GM19455 (cell line): Measurements from ENCODE around the gene SPDYE6.
"Not testable (repeated sequence)": the region's sequence is repeated elsewhere in the genome, so short reads cannot be mapped to it uniquely, and the experiment has no call there.

Source experiments
- ATAC-seq: cut with Tn5 transposase; IDR thresholded peaks from one replicate; pipeline ENCODE4 v1.9.1; 2021; ENCODE audit not compliant: unreplicated experiment

The SPDYE6 gene

GRCh38 chr7:102318482-102318971, 37.7 kb downstream of the SPDYE6 start:
- no peak for ATAC-seq

- ATAC-seq, result no peak
Measured at GRCh38 chr7:102317231-102318059, 38.8 kb downstream of the SPDYE6 start.

- ATAC-seq, result no peak
Measured at GRCh38 chr7:102313997-102314780, 42.1 kb downstream of the SPDYE6 start.

GRCh38 chr7:102312317-102312716, 43.9 kb downstream of the SPDYE6 start:
- no peak for ATAC-seq

GRCh38 chr7:102310414-102310815, 45.8 kb downstream of the SPDYE6 start:
- no peak for ATAC-seq

- ATAC-seq, result peak; percentile 73
Measured at GRCh38 chr7:102306916-102307677, 49.1 kb downstream of the SPDYE6 start.

- peak; percentile 49 for ATAC-seq
Measured at GRCh38 chr7:102305414-102306268, 50.6 kb downstream of the SPDYE6 start.

- no peak for ATAC-seq
Measured at GRCh38 chr7:102304668-102305067, 51.6 kb downstream of the SPDYE6 start.

- ATAC-seq, result no peak
Measured at GRCh38 chr7:102303669-102304422, 52.4 kb downstream of the SPDYE6 start.

- ATAC-seq, result no peak
Measured at GRCh38 chr7:102302025-102302424, 54.2 kb downstream of the SPDYE6 start.

GRCh38 chr7:102301367-102301766, 54.9 kb downstream of the SPDYE6 start:
- not testable (repeated sequence) for ATAC-seq

- ATAC-seq, result no peak
Measured at GRCh38 chr7:102300643-102301221, 55.5 kb downstream of the SPDYE6 start.

- ATAC-seq, result no peak
Measured at GRCh38 chr7:102297487-102298218, 58.6 kb downstream of the SPDYE6 start.

- ATAC-seq, result no peak
Measured at GRCh38 chr7:102296514-102296913, 59.7 kb downstream of the SPDYE6 start.

GRCh38 chr7:102296179-102296438, 60.1 kb downstream of the SPDYE6 start:
- ATAC-seq, result no peak
